Measurements from ENCODE around the gene WSCD1.

Gene WSCD1

DNA sequence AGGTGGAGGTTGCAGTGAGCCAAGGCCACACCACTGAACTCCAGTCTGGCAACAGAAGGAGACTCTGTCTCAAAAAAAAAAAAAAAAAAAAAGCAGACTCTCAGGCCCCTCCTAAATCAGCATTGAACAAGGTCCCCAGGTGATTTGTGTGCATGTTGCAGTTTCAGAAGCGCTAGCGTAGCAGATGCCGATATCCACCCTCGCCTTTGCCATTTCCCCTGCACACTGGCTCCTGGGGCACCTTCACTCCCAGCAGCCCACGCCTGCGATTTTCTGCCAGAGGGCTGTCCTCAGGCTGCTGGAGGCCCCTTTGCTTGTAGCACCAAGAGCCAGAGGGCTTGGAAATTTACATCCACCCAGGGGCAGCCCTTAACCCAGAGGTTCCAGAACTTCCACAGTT, 95.6 kb downstream of the WSCD1 start:
- Histone ChIP-seq H4K20me1 (ENCODE audit: control insufficient read depth, insufficient read depth, low read depth, low read length) (no peaks in the 10 kb centered on the region), H3K79me2 (ENCODE audit: control insufficient read depth, low read length) (no peaks in the 10 kb centered on the region), H3K4me3 (ENCODE audit: low read length) (no peak overlapping the region), H3K4me2 (ENCODE audit: low read length) (no peak overlapping the region), H3K9me3 (ENCODE audit: control insufficient read depth, insufficient read depth, low read length) (no peaks in the 10 kb centered on the region), H3K27ac (ENCODE audit: low read depth, low read length) (no peak overlapping the region), H3K36me3 (ENCODE audit: control insufficient read depth, low read length) (no peaks in the 10 kb centered on the region), H3K27me3 (ENCODE audit: control insufficient read depth, low read length) (no peaks in the 10 kb centered on the region), H3K4me1 (ENCODE audit: control insufficient read depth, low read length) (no peaks in the 10 kb centered on the region), H3K9me2 (replicated peaks; ENCODE audit: control insufficient read depth, low read length) (no peaks in the 10 kb centered on the region), H3F3A (ENCODE audit: control insufficient read depth, insufficient read depth) (no peaks in the 10 kb centered on the region)
- TF ChIP-seq EZH2phosphoT487 (IDR thresholded peaks at IDR 0.05; ENCODE audit: borderline replicate concordance, low read length): no peak
- TF ChIP-seq, protein P1, sequence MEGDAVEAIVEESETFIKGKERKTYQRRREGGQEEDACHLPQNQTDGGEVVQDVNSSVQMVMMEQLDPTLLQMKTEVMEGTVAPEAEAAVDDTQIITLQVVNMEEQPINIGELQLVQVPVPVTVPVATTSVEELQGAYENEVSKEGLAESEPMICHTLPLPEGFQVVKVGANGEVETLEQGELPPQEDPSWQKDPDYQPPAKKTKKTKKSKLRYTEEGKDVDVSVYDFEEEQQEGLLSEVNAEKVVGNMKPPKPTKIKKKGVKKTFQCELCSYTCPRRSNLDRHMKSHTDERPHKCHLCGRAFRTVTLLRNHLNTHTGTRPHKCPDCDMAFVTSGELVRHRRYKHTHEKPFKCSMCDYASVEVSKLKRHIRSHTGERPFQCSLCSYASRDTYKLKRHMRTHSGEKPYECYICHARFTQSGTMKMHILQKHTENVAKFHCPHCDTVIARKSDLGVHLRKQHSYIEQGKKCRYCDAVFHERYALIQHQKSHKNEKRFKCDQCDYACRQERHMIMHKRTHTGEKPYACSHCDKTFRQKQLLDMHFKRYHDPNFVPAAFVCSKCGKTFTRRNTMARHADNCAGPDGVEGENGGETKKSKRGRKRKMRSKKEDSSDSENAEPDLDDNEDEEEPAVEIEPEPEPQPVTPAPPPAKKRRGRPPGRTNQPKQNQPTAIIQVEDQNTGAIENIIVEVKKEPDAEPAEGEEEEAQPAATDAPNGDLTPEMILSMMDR (IDR thresholded peaks at IDR 0.05; ENCODE audit: low read depth, low read length, poor library complexity, severe bottlenecking): no peak

DNA sequence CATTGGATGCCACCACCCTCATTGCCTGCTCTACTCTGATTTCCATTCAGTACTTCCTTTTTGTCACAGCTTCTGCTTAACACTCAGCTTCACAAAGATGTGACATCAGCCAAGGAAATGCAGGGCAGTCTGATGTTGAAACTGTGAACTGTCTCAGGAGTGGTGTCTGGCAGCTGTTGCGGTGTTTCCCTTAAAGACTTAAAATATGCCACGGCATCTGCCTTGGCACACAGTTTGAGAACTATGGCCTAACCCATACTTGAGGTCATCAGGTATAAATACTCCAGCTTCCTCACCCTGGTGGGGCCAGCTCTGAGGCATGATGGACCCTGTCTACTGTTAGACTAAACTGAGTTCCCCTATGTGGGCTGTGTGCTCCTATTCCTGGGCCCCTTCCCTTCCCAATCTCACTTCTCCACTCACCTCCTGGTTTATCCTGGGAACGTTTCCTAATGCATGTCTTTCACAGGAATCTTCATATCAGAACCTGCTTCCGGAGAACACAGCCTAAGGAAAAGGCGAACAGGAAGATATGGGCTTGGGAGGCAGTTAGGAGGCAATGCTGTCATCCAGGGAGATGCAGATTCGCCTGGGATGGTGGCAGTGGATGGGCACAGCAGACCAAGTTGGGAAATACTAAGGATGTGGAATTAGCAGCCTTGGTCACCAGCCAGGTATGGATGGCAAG, 96.5 kb downstream of the WSCD1 start:
- H3K9me3 ChIP-seq (ENCODE audit: control insufficient read depth, insufficient read depth, low read length): no peaks in the 10 kb centered on the region
- no peaks in the 10 kb centered on the region for H3K79me2 ChIP-seq (ENCODE audit: control insufficient read depth, low read length)
- no peak overlapping the region for H3K4me3 ChIP-seq (ENCODE audit: low read length)
- no peaks in the 10 kb centered on the region for H4K20me1 ChIP-seq (ENCODE audit: control insufficient read depth, insufficient read depth, low read depth, low read length)
- H3K36me3 ChIP-seq (ENCODE audit: control insufficient read depth, low read length): no peaks in the 10 kb centered on the region
- no peak overlapping the region for H3K4me2 ChIP-seq (ENCODE audit: low read length)
- no peaks in the 10 kb centered on the region for H3F3A ChIP-seq (ENCODE audit: control insufficient read depth, insufficient read depth)
- no peak overlapping the region for H3K27ac ChIP-seq (ENCODE audit: low read depth, low read length)
- TF ChIP-seq EZH2phosphoT487 (IDR thresholded peaks at IDR 0.05; ENCODE audit: borderline replicate concordance, low read length): no peak
- TF ChIP-seq, protein P1 (IDR thresholded peaks at IDR 0.05; ENCODE audit: low read depth, low read length, poor library complexity, severe bottlenecking): no peak
- no peaks in the 10 kb centered on the region for H3K9me2 ChIP-seq (replicated peaks; ENCODE audit: control insufficient read depth, low read length)
- no peaks in the 10 kb centered on the region for H3K4me1 ChIP-seq (ENCODE audit: control insufficient read depth, low read length)
- H3K27me3 ChIP-seq (ENCODE audit: control insufficient read depth, low read length): no peaks in the 10 kb centered on the region

DNA sequence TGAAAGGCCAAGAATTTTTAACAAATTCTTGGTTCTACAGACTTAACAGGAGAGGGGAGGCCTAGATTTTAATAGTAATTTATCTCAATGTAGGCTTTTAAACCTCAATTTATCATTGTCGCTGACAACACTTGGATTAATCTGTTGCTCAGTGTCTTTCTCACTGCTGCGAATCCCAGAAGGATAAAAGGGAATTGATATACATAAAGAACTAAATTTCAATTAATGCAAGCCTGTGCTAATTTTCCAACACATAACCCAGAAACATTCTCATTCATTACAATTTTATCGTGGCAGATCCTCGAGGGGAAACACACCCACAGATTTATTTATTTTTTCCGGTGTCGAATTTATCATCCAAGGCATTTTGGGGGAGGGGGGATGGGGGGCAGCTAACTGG, 98.1 kb downstream of the WSCD1 start:
- no peaks in the 10 kb centered on the region for H3K9me2 ChIP-seq (replicated peaks; ENCODE audit: control insufficient read depth, low read length)
- H3F3A ChIP-seq (ENCODE audit: control insufficient read depth, insufficient read depth): no peaks in the 10 kb centered on the region
- TF ChIP-seq EZH2phosphoT487 (IDR thresholded peaks at IDR 0.05; ENCODE audit: borderline replicate concordance, low read length): no peak
- TF ChIP-seq, protein P1 (IDR thresholded peaks at IDR 0.05; ENCODE audit: low read depth, low read length, poor library complexity, severe bottlenecking): no peak

More for the DNA sequence above, 98.1 kb downstream of the WSCD1 start:
- Histone ChIP-seq H3K36me3 (ENCODE audit: control insufficient read depth, low read length) (no peaks in the 10 kb centered on the region), H3K4me1 (ENCODE audit: control insufficient read depth, low read length) (no peaks in the 10 kb centered on the region), H3K4me3 (ENCODE audit: low read length) (no peak overlapping the region), H4K20me1 (ENCODE audit: control insufficient read depth, insufficient read depth, low read depth, low read length) (no peaks in the 10 kb centered on the region), H3K27ac (ENCODE audit: low read depth, low read length) (no peak overlapping the region), H3K9me3 (ENCODE audit: control insufficient read depth, insufficient read depth, low read length) (no peaks in the 10 kb centered on the region), H3K4me2 (ENCODE audit: low read length) (no peak overlapping the region), H3K27me3 (ENCODE audit: control insufficient read depth, low read length) (no peaks in the 10 kb centered on the region), H3K79me2 (ENCODE audit: control insufficient read depth, low read length) (no peaks in the 10 kb centered on the region)

Measured in DOHH2 (cell line).